Measurements from ENCODE around the gene COL19A1.

DNA sequence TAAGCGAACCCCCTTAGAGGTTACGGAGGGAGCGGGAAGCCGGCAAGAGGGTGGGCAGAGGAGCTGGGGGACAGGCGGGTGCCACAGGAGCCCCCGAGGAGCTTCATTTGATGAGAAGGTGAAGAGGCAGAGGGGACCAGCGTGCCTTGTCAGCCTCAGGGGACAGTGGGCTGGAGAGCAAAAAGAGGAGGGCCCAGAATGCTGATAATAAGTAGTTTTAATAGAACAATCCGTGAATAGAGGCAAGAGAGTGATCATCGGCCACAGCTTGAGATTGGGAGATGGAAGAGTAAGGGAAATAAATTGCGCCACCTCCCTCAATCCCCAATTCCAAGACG is 1.3 kb downstream of the COL19A1 start:
- TF ChIP-seq CTCF (IDR thresholded peaks at IDR 0.05; ENCODE audit: insufficient read depth, low read length, poor library complexity, severe bottlenecking) (no peak), EZH2phosphoT487 (conservative IDR thresholded peaks at IDR 0.05; ENCODE audit: low read length) (no peak)

All from SU-DHL-6 (cell line).